Activated gamma-delta T cell treated with anti-CD3 and anti-CD28 coated beads, Interleukin-2, amount 50 U/mL, for 16 hours (primary cell): ENCODE results near the gene HSBP1L1.
A peak's percentile ranks its signal among the peaks of the same experiment; 100 is the strongest.
"Not testable (repeated sequence)": the region's sequence is repeated elsewhere in the genome, so short reads cannot be mapped to it uniquely, and the experiment has no call there.

Experiments used
- DNase-seq: peaks from one replicate; pipeline ENCODE4 v3.0.0-alpha.2; 2020; ENCODE audit warnings: low read depth

The HSBP1L1 gene

DNA sequence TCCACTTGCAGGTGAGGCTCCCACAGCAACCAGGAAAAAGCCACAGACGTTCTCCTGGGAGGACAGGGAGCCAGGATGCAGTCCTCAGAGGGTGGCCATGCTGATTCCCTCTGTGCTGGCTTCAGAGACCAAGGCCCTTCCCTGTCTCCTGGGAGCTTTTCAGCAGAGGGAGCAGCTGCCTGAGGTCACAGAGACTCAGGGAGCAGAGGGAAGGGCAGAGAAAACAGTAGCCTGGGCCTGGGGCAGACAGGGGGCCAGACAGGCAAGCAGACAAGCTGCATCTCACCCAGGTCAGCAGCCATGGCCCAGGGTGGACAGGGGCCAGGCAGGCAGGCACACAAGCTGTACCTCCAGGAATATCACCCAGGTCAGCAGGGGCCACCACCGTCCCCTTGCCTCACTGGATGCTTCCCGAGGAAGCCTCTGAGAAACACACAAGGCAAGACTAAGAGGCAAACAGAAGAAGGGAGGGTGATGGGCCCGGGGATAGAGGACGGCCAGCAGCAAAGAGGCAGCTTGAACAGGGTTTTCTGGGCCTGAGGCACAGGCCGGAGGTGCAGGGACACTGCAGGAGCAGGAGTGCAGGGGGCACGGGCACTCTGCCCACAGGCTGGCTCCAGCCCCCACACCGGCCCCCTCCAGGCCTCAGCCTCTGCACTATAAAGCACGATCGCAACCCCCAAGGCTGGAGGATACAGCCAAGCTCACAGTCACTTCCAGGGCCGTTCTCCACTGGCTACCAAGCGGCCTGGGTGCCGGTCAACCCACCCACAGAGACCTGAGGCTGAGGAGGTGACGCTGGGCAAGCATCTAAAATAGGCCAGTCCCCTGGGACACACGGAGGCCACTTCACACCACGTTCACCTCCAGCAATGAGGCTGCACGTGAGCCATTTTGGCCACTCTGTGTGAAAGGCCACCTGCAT, 19.1 kb upstream of the HSBP1L1 start:
- DNase-seq, result no peak

DNA sequence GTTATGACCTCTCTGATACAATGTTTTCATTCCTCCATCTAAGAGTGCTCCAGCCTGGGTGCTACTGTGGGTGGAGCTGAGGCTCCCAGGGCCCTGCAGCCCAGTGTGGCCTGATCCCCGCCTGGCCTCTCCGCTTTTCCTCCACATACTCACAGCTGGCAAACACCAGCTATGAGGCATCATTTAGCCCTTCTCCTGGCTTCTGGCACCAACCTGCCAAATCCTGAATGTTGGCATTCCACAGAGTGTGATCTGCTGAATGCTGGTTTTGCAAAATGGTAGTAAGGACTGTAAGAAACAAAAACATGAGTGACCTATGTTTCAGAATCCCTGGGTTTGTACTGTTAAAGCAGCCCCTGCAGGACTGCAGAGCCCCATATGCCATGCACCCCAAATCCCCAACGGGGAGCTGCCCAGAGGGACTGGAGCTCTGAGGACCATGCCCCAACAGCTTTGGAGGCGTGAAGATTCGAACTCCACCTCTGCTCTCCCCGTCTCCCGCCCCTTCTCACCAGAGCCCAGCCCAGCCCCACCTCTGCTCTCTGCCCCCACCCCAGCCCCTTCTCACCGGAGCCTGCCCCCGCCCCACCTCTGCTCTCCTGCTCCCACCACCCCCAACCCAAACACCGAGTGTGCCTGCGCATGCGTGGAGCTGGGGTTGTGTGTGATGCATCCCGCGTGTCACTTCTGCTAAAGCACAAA, 17.2 kb upstream of the HSBP1L1 start:
- no peak for DNase-seq

DNA sequence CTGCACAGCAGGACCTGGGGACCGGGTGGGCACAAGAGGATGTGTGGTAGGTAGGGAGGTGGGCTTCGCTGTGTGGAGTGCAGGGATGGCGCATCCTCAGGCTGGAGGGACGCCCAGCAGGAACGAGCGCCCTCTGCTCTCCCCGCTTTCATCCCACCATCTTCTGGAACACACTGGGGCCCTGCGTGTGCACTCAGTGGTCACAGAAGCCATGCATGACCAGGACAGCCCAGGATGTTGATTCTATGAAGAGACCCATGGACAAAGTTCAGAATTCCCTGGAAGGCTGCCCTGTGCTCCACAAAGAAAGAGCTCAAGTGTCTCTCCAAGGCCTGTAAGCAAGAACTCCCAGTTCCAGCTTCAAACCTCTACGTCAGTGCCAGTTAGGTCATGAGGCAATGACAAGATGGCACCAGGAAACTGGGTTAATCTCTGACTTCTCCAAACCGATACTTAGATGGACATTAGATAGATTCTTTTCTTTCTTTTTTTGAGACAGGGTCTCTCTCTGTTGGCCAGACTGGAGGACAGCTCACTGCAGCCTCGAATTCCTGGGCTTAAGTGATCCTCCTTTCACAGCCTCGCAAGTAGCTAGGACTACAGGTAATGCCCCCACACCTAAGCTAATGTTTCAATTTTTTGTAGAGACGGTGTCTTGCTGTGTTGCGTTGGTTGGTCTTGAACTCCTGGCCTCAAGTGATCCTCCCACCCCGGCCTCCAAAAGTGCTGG, 16.4 kb upstream of the HSBP1L1 start:
- DNase-seq, result no peak

DNA sequence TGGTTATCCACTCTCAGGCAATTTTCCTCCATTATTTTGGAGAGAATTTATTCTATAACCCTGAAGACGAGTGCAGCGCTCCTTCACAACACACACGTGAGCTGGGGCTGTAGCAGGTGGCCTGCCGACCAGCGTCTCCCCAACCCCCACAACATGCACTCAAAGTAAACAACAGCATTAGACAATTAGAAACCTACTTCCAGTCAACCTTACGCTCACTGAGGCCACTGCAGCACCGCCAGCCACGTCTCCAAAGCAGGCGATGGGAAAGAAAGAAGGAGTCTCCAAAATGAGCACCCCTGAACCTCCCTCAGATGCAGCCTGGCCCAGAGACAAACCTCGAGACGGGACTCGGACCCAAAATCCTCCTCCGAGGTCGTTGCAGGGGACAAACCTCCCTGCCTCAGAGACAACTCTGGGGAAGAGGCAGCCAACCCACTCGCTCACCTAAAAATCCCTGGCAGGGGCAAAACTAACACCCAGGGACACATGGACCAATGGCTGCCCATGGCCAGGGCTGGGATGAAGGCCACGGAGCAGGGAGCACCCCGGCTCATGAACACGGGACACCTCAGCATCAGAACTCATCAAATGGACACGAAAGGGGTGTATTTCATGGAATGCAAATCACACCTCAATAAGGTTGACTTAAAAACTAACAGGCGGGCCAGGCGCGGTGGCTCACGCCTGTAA, 15.6 kb upstream of the HSBP1L1 start:
- no peak for DNase-seq

DNA sequence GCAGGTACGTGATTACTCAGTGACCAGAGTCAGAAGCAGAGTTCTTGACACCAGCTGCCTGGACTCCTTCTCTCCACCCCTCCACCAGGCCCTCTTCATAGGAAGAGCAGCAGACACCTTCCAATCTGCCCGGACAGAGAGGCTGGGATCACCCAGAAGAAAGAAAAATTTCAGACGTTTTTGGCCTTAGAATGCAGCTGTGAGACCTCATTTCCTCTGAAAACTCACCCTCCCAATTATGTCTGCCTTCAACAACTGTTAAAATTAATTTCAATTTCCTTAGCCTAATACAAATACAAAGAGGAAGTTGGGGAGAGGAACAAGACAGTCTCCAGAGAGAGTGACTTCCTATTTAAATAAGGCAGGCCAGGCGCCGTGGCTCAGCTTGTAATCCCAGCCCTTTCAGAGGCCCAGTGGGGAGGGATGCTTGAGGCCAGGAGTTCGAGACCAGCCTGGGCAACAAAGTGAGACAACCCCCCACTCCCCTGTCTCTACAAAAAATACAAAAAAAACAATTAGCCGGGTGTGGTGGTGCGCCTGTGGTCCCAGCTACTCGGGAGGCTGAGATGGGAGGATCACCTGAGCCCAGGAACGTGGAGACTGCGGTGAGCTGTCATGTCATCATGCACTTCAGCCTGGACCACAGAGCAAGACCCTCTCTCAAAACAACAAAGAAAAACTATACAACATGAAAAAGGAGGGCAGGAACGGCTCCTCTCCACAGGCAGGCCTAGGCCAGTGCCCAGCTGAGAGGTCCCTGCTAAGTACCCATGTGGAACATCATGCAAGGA, 14.6 kb upstream of the HSBP1L1 start:
- DNase-seq, result no peak

DNA sequence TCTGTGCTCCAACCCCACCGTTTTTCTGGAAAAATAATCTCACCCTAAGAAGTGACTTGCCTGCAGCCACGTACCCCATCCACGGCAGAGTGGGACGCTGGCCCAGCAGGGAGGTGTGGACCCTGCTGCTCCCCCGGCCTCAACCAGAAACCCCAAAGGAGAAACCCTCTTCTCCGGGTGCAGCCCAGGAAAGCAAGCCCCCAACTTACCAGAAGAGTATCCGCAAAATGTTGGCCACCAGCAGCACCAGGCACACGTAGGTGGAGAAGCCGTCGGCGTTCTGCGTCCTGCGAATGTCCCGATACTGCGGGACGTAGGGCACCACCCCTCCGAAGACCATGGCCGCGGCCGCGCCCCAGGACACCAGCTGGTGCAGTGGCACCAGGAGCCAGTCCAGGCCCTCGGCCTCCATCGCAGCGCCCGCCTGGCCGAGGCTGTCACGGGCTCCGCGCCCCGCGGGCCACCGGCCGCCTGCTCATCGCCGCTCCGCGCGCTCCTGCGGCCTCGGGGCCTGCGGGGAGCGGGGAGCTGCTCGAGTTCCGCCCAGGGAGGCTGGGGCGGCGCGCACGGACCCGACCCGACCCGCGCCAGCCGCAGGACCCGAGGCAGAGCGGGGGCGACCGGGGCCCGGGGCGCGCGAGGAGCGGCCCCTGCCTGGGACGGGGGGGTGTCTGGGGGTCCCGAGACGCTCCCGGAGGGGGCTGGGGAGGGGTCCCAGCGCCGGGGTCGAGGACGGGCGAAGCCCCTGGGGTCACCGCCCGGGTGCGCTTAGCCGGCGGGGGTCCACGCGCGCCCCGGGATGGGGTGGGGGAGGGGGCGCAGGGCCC, 13.7 kb upstream of the HSBP1L1 start:
- DNase-seq, result no peak

DNA sequence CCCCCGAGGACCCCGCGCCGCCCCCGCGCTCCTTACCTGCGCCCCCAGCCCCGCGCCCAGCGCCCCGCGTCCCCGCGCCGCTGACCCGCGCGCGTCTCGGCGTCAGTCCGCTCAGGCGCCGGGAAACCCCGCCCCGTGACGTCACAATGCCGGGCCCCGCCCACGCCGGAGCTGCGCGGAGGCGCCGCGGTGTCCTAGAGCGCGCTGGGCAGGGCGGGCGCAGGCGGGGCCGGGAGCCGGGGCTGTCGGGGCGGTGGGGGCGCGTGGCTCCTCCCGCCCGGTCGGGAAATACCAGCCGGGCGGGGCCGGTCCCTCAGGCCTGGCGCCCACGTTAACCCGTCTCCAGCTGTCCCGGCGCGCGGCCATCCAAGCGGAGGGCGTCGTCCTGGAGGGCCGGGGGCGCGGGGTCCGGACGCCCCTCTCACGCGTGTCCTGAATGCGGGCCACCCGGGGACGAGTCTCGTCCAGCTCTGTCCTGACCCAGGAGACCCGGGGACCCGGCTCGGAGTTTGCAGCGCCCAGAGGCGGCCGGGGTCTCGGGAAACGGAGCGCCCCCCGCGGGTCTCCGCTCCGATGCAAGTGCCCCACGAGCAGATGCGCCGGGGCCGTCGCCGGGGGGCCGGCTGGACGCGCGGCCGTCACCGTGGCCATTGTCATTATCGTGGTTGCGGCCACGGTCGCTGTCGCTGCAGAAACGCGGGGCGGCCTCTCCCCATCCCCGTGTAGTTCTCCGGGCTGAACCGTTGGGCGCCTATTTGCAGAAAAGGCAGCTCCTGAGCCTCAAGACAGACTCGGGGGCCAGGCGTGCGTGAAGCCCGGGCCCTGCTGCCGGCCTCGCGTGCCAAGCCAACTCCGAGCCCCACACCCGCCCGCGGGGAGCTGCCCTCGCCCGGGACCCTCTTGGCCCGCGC, 12.6 kb upstream of the HSBP1L1 start, which contains the start of gene SLC66A2:
TSS of gene SLC66A2 (minus strand) at position 109 of the 911 bp plus-strand sequence. CDS start 727 bp downstream, outside the sequence.
- peak; percentile 92 for DNase-seq

DNA sequence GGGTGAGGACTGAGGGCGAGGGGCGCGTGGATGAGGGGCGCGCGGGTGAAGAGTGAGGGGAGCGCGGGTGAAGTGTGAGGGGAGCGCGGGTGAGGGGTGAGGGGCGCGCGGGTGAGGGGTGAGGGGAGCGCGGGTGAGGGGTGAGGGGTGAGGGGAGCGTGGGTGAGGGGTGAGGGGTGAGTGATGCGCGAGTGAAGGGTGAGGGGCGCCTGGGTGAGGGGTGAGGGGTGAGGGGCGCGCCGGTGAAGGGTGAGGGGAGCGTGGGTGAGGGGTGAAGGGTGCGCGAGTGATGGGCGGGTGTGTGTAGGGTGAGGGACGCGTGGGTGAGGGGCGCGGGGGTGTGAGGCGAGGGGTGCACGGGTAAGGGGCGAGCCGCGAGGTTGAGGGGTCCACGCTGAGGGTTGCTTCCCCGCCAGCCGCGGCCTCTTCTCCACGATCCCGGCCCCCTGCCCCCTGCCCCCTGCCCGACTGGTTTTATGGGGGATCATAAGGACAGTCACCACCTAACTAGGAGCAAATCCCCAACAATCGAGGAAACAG, 11.9 kb upstream of the HSBP1L1 start:
- no peak for DNase-seq

DNA sequence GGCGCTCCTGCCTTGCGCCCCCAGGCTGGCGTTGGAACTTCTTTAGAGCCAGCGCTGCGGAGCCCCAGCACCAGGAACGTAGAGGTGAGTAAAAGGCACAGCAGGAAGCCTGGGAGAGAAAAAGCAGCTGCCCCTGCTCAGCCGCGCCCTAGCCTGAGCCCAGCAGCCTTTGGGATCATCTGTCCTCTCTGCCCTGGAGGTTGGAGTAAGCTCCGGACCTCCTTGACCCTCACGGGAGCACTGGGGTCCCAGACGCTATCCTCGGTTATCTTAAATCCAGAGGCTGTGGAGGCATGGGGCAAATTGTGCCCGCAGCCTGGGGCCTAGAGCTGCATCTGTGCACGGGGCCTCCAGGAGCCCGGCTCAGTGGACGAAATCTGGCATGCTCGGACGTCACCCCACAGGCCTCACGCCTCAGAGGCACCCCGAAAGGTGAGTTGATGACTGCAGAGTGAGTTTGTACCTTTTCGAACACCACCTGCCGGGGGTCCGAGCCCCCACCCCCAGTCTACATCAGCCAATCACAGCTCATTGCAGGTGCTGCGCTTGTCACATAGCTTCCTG, 11.4 kb upstream of the HSBP1L1 start:
- no peak for DNase-seq

DNA sequence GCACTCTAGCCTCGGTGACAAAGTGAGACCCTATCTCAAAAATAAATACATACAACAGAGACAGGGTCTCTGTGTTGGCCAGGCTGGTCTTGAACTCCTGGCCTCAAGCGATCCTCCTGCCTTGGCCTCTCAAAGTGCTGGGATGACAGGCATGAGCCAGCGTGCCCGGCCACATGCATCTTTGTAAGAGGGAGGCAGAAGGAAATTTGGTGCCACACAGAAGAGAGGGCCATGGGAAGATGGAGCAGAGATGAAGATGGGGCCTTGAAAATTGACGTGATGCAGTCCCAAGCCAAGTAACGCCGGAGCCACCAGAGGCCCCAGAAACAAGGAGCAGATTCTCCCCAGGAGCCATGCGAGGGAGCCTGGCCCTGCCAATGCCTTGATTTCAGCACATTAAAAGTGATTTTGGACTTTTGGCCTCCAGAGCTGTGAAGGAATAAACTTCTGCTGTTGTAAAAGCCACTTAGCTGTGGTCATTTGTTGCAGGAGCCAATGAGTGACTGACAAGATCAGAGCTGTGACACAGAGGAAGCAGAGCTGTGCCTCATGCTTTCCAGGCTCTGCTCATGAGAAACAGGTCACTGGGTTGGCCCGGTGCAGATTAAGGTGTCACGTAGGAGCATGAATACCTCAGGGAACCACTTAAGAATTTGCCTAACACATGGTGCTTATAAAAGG, 10.3 kb upstream of the HSBP1L1 start:
- DNase-seq, result no peak

DNA sequence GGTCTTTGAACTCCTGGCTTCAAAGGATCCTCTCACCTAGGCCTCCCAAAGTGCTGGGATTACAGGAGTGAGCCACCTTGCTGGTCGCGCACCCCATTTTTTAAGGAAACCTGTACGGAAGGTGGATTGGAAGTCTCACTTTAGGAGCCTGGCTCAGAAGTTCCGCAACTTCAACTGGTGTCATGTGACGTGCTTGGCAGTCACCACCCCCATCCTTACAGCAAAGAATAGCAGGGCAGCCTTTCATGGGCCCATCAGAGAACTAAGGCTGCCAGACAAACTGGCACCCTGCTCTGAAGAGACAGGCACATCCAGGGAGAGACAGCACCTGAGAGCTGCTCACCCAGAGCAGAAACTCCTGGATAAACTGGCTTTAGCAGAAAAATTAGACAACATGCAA, 9.7 kb upstream of the HSBP1L1 start:
- no peak for DNase-seq

DNA sequence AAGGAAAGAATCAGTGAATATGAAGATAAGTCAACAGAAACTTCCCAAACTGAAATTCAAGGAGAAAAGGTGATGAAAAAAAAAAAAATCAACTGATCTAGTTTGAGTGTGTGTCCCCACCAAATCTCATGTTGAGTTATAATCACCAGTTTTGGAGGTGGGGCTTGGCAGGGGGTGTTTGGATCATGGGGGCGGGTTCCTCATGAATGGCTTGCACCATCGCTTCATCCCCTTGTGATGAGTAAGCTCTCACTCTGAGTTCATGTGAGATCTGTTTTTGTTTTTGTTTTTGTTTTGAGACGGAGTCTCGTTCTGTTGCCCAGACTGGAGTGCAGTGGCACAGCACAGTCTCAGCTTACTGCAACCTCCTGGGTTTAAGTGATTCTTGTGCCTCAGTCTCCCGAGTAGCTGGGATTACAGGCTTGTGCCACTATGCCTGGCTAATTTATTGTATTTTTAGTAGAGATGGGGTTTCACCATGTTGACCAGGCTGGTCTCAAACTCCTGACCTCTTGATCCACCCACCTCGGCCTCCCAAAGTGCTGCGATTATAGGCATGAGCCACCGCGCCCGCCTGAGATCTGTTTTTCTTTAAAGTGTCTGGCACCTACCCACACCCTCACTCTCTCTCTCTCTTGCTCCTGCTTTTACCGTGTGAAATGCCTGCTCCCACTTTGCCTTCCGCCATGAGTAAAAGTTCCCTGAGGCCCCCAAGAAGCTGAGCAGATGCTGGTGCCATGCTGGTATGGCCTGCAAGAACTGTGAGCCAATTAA, 9.0 kb upstream of the HSBP1L1 start:
- DNase-seq, result no peak

DNA sequence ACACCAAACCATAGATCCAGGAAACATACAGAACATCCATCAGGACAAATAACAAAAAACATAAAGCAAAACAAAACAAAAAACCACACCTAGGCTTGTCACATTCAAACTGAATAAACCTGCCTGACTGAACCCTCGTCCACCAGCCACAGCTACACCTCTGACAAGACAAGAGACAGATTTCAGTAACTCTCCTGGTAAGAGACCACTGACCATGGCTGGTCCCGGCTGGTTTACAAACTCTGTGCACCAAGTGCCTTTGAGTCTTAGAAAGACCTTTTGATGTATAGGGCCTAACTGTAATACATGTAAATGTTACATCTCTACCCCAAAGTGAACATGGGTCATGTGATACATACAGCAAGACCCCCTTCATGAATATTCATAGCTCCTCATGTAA, 8.2 kb upstream of the HSBP1L1 start:
- no peak for DNase-seq

DNA sequence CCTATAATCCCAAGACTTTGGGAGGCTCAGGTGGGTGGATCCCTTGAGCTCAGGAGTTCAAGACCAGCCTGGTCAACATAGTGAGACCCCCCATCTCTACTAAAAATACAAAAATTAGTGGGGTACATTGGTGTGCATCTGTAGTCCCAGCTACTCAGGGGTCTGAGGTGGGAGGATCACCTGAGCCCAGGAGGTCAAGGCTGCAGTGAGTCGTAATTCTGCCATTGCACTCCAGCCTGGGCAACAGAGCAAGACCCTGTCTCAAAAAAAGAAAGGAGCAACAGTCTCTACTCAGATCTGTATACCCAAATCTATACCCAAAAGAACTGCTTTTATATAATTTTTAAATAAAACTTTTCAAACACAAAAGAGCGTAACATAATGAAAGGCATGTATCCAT, 5.5 kb upstream of the HSBP1L1 start:
- DNase-seq, result no peak

DNA sequence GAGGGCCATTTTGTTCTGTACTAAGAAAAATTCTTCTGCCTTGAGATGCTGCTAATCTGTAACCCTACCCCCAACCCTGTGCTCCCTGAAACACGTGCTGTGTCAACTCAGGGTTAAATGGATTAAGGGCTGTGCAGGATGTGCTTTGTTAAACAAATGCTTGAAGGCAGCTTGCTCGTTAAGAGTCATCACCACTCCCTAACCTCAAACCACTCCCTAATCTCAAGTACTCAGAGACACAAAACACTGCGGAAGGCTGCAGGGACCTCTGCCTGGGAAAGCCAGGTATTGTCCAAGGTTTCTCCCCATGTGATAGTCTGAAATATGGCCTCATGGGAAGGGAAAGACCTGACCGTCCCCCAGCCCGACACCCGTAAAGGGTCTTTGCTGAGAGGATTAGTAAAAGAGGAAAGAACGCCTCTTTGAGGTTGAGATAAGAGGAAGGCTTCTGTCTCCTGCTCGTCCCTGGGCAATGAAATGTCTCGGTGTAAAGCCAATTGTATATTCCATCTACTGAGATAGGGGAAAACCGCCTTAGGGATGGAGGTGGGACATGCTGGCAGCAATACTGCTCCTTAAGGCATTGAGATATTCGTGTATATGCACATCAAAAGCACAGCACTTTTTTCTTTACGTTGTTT, 4.2 kb upstream of the HSBP1L1 start:
- DNase-seq, result not testable (repeated sequence)

DNA sequence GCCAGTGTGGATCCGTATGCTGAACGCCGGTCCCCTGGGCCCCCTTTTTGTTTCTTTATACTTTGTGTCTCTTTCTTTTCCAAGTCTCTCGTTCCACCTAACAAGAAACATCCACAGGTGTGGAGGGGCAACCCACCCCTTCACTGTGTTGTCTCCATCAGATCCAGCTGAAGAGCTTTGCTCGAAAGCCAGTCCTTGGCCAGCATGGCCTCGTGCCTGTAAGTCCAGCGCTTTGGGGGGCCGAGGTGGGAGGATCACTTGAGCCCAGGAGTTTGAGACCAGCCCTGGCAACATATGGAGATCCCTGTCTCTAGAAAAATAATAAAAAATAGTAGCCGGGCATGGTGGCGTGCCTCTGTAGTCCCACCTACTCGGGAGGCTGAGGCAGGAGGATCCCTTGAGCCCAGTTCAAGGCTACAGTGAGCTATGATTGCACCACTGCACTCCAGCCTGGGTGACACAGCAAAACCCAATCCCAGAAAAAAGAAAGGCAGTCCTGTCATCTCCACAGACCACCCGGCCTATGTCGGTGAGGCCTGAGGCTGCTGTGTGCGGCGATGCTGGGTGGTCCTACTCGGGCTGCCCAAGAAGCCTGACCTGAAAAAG, 3.4 kb upstream of the HSBP1L1 start:
- DNase-seq, result no peak
